Glutamatergic neuron (in vitro differentiated cells): ENCODE measurements around the gene FARP1. TPM values are rescaled to one million over a fixed set of nuclear protein-coding genes. Genes with fewer than 3 reads are reported as not detected.

Source experiments
- DNase-seq: peaks from one replicate; pipeline ENCODE4 v3.0.0; 2022
- H3K27ac Mint-ChIP-seq: one replicate; pipeline ENCODE4 v1.8.0; 2020; ENCODE audit warnings: mild to moderate bottlenecking, mixed read lengths, inconsistent platforms; ENCODE audit not compliant: unreplicated experiment
- H3K27me3 Mint-ChIP-seq: one replicate; pipeline ENCODE4 v1.8.0; 2020; ENCODE audit warnings: mild to moderate bottlenecking, moderate library complexity, mixed read lengths, inconsistent platforms; ENCODE audit not compliant: unreplicated experiment
- H3K36me3 Mint-ChIP-seq: one replicate; pipeline ENCODE4 v1.8.0; 2020; ENCODE audit warnings: mild to moderate bottlenecking, mixed read lengths, inconsistent platforms; ENCODE audit not compliant: unreplicated experiment
- H3K4me1 Mint-ChIP-seq: one replicate; pipeline ENCODE4 v1.8.0; 2020; ENCODE audit warnings: mild to moderate bottlenecking, low read depth, mixed read lengths, inconsistent platforms; ENCODE audit not compliant: unreplicated experiment
- H3K4me3 Mint-ChIP-seq: one replicate; pipeline ENCODE4 v1.8.0; 2020; ENCODE audit warnings: mild to moderate bottlenecking, mixed read lengths, inconsistent platforms; ENCODE audit not compliant: unreplicated experiment
- H3K9me3 Mint-ChIP-seq: one replicate; pipeline ENCODE4 v1.8.0; 2020; ENCODE audit warnings: mild to moderate bottlenecking, moderate library complexity, mixed read lengths, inconsistent platforms; ENCODE audit not compliant: unreplicated experiment
- CTCF ChIP-seq: fragments of 200-600 bp; sonication (generic); IDR thresholded peaks from one replicate; pipeline ENCODE4 v1.5.0; 2021; ENCODE audit not compliant: partially characterized antibody, unreplicated experiment
- total RNA-seq: library from RNA; stranded (reverse); fragmentation: NEBNext Ultra II Directional; extraction: Animal tissue kit (Norgen Biotek cat#: 25700); gene quantifications from one replicate; pipeline ENCODE4 v1.2.1, GENCODE V29; 2021; ENCODE audit not compliant: unreplicated experiment

Gene FARP1
- total RNA-seq, 1 donor from 2014 or later, result 233 TPM

- Mint-ChIP-seq H3K4me1 (peaks cover 67% of the 10 kb centered on the region), H3K9me3 (peaks cover 5% of the 10 kb centered on the region), H3K4me3 (no peak overlapping the region), H3K27ac (peak overlapping the region; percentile 62), H3K36me3 (no peaks in the 10 kb centered on the region), H3K27me3 (peaks cover 2% of the 10 kb centered on the region)
- DNase-seq, result no peak
- no peak for TF ChIP-seq CTCF
Observed at GRCh38 chr13:98299966-98300350, 157.1 kb downstream of the FARP1 start.

- H3K4me3 Mint-ChIP-seq, result no peak overlapping the region
- H3K4me1 Mint-ChIP-seq, result peaks cover 67% of the 10 kb centered on the region
- DNase-seq, result no peak
- peaks cover 9% of the 10 kb centered on the region for H3K9me3 Mint-ChIP-seq
- H3K27me3 Mint-ChIP-seq, result no peaks in the 10 kb centered on the region
- peaks cover 5% of the 10 kb centered on the region for H3K36me3 Mint-ChIP-seq
- H3K27ac Mint-ChIP-seq, result no peak overlapping the region
- TF ChIP-seq CTCF, result no peak
Observed at GRCh38 chr13:98300956-98301641, 158.2 kb downstream of the FARP1 start.

GRCh38 chr13:98301721-98302120 lies 158.8 kb downstream of the FARP1 start:
- H3K27me3 Mint-ChIP-seq, result no peaks in the 10 kb centered on the region
- DNase-seq, result no peak
- no peak overlapping the region for H3K4me3 Mint-ChIP-seq
- H3K9me3 Mint-ChIP-seq, result peaks cover 6% of the 10 kb centered on the region
- H3K27ac Mint-ChIP-seq, result no peak overlapping the region
- no peak for TF ChIP-seq CTCF
- peaks cover 5% of the 10 kb centered on the region for H3K36me3 Mint-ChIP-seq
- peaks cover 64% of the 10 kb centered on the region for H3K4me1 Mint-ChIP-seq

- no peak for DNase-seq
- H3K27ac Mint-ChIP-seq, result peak overlapping the region; percentile 18
- peaks cover 1% of the 10 kb centered on the region for H3K27me3 Mint-ChIP-seq
- TF ChIP-seq CTCF, result no peak
- peaks cover 60% of the 10 kb centered on the region for H3K4me1 Mint-ChIP-seq
- H3K9me3 Mint-ChIP-seq, result peaks cover 11% of the 10 kb centered on the region
- H3K4me3 Mint-ChIP-seq, result no peak overlapping the region
- peaks cover 5% of the 10 kb centered on the region for H3K36me3 Mint-ChIP-seq
Observed at GRCh38 chr13:98303858-98304257, 161.0 kb downstream of the FARP1 start.

- TF ChIP-seq CTCF, result no peak
- H3K27ac Mint-ChIP-seq, result peak overlapping the region; percentile 21
- peaks cover 1% of the 10 kb centered on the region for H3K27me3 Mint-ChIP-seq
- peaks cover 12% of the 10 kb centered on the region for H3K9me3 Mint-ChIP-seq
- DNase-seq, result no peak
- peaks cover 61% of the 10 kb centered on the region for H3K4me1 Mint-ChIP-seq
- H3K36me3 Mint-ChIP-seq, result peaks cover 5% of the 10 kb centered on the region
- peak overlapping the region; percentile 9 for H3K4me3 Mint-ChIP-seq
Observed at GRCh38 chr13:98305670-98306069, 162.8 kb downstream of the FARP1 start.
